GM21515 (cell line): Measurements from ENCODE around the gene DBF4.
"Not testable (repeated sequence)": the region's sequence is repeated elsewhere in the genome, so short reads cannot be mapped to it uniquely, and the experiment has no call there.

Experiments used
- ATAC-seq: cut with Tn5 transposase; IDR thresholded peaks from one replicate; pipeline ENCODE4 v1.9.1; 2021; ENCODE audit not compliant: unreplicated experiment

The DBF4 gene

GRCh38 chr7:87876040-87876868 is at the start of gene DBF4, which contains the start of gene SLC25A40:
DBF4 (plus strand) TSS chr7:87876493; CDS start chr7:87876733, 240 bp downstream.
SLC25A40 (minus strand) TSS chr7:87876360; CDS start chr7:87858727, 17,633 bp downstream.
- ATAC-seq, result peak; percentile 91

GRCh38 chr7:87828383-87828782 is 47.9 kb upstream of the DBF4 start:
- not testable (repeated sequence) for ATAC-seq

GRCh38 chr7:87831097-87831496 is 45.2 kb upstream of the DBF4 start:
- ATAC-seq, result no peak

GRCh38 chr7:87833130-87833529 is 43.2 kb upstream of the DBF4 start:
- ATAC-seq, result no peak

GRCh38 chr7:87837597-87837996 is 38.7 kb upstream of the DBF4 start:
- ATAC-seq, result no peak

- no peak for ATAC-seq
These were observed 25.3 kb upstream of the DBF4 start for GRCh38 chr7:87850836-87851593.

- ATAC-seq, result no peak
These were observed 24.0 kb upstream of the DBF4 start for GRCh38 chr7:87852306-87852705.

GRCh38 chr7:87853237-87853864 is 22.9 kb upstream of the DBF4 start:
- no peak for ATAC-seq

- no peak for ATAC-seq
These were observed 17.7 kb upstream of the DBF4 start for GRCh38 chr7:87858417-87859100.

- ATAC-seq, result no peak
These were observed 10.2 kb upstream of the DBF4 start for GRCh38 chr7:87866089-87866488.

- ATAC-seq, result not testable (repeated sequence)
These were observed 9.8 kb upstream of the DBF4 start for GRCh38 chr7:87866533-87866932.

- ATAC-seq, result no peak
These were observed 5.8 kb upstream of the DBF4 start for GRCh38 chr7:87870471-87870870.

- no peak for ATAC-seq
These were observed 3.9 kb upstream of the DBF4 start for GRCh38 chr7:87872346-87872745.

- not testable (repeated sequence) for ATAC-seq
These were observed 3.0 kb upstream of the DBF4 start for GRCh38 chr7:87873328-87873727.

GRCh38 chr7:87874066-87874465 is 2.2 kb upstream of the DBF4 start:
- no peak for ATAC-seq

- ATAC-seq, result peak; percentile 0
These were observed 898 bp upstream of the DBF4 start for GRCh38 chr7:87875151-87876039.

GRCh38 chr7:87876869-87877234 is 559 bp downstream of the DBF4 start:
- peak; percentile 12 for ATAC-seq

- ATAC-seq, result no peak
These were observed 1.2 kb downstream of the DBF4 start for GRCh38 chr7:87877366-87878040.

GRCh38 chr7:87878208-87878735 is 2.0 kb downstream of the DBF4 start:
- ATAC-seq, result no peak
